GM19455 (cell line): ENCODE measurements around the gene HPS3.
A peak's percentile ranks its signal among the peaks of the same experiment; 100 is the strongest.
"Not testable (repeated sequence)": the region's sequence is repeated elsewhere in the genome, so short reads cannot be mapped to it uniquely, and the experiment has no call there.

ENCODE experiments used
- ATAC-seq: cut with Tn5 transposase; IDR thresholded peaks from one replicate; pipeline ENCODE4 v1.9.1; 2021; ENCODE audit not compliant: unreplicated experiment

Gene HPS3

GRCh38 chr3:149186219-149186618, 56.8 kb downstream of the HPS3 start:
- no peak for ATAC-seq

DNA sequence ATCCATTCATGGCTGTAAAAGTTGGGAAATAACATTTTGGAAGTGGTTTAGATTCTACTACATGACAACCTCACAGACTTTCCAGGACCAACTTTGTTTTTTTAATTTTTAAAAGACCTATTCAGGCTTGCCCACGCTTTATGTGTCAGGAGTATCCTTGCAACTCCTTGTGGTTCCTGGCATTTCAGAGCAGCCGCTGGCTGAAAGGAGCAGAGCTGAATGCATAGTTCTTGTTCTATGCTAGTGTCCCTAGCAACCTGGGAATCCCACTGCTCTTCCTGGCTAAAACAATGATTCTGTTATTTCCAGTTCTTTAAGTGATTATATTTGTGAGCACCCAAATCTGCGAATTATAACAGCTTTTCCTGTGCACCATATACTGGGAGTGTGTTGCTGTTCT, 57.3 kb downstream of the HPS3 start:
- no peak for ATAC-seq

DNA sequence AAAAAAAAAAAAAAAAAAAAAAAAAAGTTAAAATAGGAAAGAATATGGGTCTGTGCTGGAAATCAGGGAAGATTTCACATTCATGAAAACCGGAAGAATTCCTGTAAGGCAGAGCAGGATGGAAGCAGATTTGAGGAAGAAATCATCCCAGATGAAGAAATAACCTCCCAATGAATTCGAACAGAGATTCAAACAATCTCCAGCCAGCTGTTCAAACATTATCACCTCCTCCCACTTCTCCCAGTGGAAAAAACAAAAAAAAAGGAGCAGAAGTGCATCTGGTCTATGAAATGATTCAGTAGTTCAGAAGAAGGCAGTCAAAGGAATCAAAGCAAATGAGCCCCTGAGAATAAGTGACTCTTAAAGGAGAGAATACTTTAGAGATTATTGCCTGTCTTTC, 59.1 kb downstream of the HPS3 start:
- ATAC-seq, result no peak

DNA sequence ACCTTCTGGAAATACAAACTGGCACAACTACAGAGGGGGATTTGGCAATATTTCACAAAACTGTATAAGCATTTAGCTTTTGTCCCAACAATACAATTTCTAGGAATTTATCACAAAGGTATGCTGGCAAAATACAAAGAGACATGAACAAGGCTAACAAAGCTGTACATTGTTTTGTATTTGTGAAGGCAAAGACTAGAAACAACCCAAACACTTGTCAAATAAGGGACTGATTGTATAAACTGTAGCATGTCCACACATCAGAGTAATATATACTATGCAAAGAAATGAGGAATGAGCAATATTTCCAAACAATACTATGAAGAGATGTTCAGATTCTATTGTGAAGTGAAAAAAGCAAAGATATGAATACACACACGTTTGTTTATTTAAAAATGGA, 65.8 kb downstream of the HPS3 start:
- no peak for ATAC-seq

- not testable (repeated sequence) for ATAC-seq
Measured at GRCh38 chr3:149196805-149197592, 67.6 kb downstream of the HPS3 start.

DNA sequence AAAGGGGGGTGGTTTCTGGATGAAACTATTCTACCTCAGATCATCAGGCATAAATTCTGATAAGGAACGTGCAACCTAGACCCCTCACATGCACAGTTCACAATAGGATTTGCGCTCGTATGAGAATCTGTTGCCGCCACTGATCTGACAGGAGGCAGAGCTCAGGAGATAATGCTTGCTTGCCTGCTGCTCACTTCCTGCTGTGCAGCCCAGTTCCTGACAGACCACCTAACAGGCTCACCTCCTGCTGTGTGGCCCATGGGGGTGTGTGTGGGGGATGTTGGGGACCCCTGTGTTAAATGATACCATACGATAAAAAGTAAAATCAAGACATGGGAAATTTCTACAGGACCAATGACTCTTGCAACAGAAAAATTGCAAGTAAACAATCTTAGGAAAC, 68.2 kb downstream of the HPS3 start:
- no peak for ATAC-seq

GRCh38 chr3:149198611-149199010, 69.2 kb downstream of the HPS3 start:
- ATAC-seq, result no peak

- ATAC-seq, result no peak
Measured at GRCh38 chr3:149199474-149199873, 70.0 kb downstream of the HPS3 start.

DNA sequence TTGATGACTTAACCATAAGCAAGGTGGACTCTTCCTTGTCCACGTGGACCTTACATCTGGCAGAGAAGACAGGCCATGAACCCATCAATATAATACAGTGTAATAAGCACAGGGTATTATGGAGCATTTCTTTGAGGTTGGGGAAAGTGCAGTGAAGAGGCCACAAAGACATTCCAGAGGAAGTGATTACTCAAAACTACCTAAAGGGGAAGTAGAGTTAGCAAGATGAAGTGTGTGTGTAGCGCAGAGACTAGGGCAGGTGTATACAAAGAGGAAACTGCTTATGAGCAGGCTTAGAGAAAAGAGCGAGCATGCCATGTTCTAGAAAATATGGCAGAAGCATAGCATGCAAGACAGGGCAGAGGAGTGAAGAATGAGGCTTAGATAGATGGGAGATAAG, 74.3 kb downstream of the HPS3 start:
- peak; percentile 90 for ATAC-seq

- no peak for ATAC-seq
Measured at GRCh38 chr3:149204390-149204991, 75.1 kb downstream of the HPS3 start.

DNA sequence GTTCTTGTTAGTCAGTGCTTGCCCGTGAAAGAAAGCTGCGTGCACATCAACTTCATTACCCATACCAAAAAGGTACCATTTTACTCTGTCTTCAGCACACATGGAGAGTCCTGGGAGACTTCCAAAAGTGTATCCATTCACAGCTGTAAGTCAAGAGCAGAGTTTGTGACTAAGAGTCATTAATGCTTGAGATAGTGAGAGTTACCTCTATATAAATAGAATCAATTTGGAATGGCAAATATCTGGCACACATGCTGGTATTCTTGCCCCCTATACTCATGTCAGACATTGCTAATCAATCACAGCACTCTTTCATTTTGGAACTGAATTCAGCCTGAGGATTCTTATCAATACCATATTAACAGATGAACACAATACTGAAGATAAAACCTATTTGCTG, 78.0 kb downstream of the HPS3 start:
- no peak for ATAC-seq

GRCh38 chr3:149209431-149209830, 80.0 kb downstream of the HPS3 start:
- no peak for ATAC-seq

- no peak for ATAC-seq
Measured at GRCh38 chr3:149212386-149212785, 82.9 kb downstream of the HPS3 start.

GRCh38 chr3:149214702-149215101, 85.3 kb downstream of the HPS3 start:
- ATAC-seq, result no peak

GRCh38 chr3:149215515-149215914, 86.1 kb downstream of the HPS3 start:
- ATAC-seq, result no peak

GRCh38 chr3:149216193-149216869, 86.9 kb downstream of the HPS3 start:
- ATAC-seq, result no peak

DNA sequence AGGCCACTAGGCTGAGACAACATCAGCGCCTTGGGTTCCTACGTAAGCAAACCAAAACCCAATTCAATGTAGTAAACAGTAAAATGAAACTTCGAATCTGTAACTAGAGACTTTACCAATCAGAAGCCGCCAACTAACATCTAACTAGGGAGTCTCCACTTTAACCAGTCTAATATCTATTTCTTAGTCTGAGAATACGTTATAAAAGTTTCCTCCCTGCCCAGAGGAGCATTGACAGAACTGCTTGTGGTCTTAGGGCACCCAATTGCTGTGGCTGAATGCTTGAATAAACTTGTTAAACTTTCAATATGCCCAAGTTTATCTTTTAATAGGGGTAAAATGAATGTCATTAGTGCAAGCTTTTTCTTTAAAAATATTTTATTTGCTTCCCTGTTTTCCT, 87.9 kb downstream of the HPS3 start:
- no peak for ATAC-seq

GRCh38 chr3:149219380-149220121, 90.1 kb downstream of the HPS3 start:
- ATAC-seq, result not testable (repeated sequence)

GRCh38 chr3:149221783-149222517, 92.5 kb downstream of the HPS3 start, which contains the start of gene CP:
CP (minus strand) TSS chr3:149221829; CDS start chr3:149221792, 37 bp downstream.
- ATAC-seq, result no peak
